Measurements from ENCODE around the gene KLF11.
"Not testable (repeated sequence)": the region's sequence is repeated elsewhere in the genome, so short reads cannot be mapped to it uniquely, and the experiment has no call there.

KLF11 gene

DNA sequence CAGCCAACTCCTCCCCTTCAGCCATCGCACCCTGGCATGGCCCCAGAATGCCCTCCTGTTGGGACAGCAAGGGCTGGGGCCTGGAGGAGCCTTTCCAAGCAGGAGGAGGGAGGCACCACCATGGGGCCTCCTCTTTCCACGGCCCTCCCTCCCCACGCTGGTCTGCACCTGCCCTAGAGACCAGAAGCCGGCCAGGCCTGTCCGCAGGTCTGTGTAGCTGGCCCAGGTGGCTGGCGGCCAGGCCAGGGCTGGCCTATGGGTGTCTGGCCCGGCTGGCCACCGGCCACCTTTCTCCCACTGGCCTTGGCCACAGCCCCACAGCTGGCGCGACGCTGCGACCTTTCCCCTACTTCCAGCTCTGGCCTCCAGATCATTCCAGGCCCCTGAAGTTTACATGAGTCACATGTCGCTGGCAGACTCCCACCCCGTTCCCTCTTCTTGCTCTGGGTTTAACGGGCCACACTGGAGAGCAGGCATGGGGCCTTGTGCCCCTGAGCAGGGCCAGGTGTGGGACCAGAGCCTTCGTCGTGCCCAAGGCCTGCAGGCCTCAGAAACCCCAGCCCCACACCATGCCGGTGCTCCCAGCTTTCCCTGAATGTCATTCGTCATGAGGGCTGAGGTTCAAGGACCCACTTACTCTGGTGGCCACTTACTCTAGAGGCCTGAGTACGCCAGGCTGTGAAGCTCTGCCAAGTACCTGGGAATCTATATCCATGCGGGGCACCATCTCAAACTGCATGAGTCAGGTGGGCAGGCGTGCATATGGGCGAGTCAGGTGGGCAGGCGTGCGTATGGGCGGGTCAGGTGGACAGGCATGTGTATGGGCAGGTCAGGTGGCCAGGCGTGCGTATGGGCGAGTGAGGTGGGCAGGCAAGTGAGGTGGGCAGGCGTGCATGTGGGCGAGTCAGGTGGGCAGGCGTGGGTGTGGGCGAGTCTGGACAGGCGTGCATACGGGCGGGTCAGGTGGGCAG lies 33.3 kb upstream of the KLF11 start:
- no peak for DNase-seq

GRCh38 chr2:10010861-10011605 lies 32.3 kb upstream of the KLF11 start:
- DNase-seq: not testable (repeated sequence)

DNA sequence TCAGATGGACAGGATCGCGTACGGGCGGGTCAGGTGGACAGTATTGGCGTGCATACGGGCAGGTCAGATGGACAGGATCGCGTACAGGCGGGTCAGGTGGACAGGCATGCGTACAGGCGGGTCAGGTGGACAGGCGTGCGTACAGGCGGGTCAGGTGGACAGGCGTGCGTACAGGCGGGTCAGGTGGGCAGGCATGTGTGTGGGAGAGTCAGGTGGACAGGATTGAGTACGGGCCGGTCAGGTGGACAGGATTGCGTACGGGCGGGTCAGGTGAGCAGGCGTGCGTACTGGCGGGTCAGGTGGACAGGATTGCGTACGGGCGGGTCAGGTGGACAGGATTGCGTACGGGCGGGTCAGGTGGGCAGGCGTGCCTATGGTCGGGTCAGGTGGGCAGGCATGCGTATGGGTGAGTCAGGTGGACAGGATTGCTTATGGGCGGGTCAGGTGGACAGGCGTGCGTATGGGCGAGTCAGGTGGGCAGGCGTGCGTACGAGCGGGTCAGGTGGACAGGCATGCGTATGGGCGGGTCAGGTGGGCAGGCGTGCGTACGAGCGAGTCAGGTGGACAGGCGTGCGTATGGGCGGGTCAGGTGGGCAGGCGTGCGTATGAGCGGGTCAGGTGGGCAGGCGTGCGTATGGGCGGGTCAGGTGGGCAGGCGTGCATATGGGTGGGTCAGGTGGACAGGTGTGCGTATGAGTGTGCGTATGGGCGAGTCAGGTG lies 31.6 kb upstream of the KLF11 start:
- DNase-seq: not testable (repeated sequence)

DNA sequence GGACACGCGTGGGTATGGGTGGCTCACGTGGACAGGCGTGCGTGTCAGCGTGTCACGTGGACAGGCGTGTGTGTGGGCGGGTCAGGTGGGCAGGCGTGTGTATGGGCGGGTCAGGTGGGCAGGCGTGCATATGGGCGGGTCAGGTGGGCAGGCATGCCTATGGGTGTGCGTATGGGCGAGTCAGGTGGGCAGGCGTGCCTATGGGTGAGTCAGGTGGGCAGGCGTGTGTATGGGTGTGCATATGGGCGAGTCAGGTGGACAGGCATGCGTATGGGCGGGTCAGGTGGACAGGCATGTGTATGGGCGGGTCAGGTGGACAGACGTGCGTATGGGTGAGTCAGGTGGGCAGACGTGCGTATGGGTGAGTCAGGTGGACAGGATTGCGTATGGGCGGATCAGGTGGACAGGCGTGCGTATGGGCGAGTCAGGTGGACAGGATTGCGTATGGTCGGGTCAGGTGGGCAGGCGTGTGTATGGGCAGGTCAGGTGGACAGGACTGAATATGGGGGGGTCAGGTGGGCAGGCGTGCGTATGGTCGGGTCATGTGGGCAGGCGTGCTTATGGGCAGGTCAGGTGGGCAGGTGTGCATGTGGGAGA lies 30.9 kb upstream of the KLF11 start:
- DNase-seq: not testable (repeated sequence)

GRCh38 chr2:10012963-10013461 lies 30.3 kb upstream of the KLF11 start:
- no peak for DNase-seq

DNA sequence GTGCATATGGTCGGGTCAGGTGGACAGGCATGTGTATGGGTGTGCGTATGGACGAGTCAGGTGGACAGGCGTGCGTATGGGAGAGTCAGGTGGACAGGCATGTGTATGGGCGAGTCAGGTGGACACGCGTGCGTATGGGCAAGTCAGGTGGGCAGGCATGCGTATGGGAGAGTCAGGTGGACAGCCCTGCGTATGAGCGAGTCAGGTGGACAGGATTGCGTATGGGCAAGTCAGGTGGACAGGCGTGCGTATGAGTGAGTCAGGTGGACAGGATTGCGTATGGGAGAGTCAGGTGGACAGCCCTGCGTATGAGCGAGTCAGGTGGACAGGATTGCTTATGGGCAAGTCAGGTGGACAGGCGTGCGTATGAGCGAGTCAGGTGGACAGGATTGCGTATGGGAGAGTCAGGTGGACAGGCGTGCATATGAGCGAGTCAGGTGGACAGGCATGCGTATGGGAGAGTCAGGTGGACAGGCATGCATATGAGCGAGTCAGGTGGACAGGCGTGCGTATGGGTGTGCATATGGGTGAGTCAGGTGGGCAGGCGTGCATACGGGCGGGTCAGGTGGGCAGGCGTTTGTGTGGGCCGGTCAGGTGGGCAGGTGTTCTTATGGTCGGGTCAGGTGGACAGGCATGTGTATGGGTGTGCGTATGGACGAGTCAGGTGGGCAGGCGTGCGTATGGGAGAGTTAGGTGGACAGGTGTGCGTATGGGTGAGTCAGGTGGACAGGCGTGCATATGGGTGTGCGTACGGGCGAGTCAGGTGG lies 29.5 kb upstream of the KLF11 start:
- DNase-seq: not testable (repeated sequence)

GRCh38 chr2:10014418-10015190 lies 28.7 kb upstream of the KLF11 start:
- DNase-seq: no peak

GRCh38 chr2:10015376-10015989 lies 27.9 kb upstream of the KLF11 start:
- not testable (repeated sequence) for DNase-seq

DNA sequence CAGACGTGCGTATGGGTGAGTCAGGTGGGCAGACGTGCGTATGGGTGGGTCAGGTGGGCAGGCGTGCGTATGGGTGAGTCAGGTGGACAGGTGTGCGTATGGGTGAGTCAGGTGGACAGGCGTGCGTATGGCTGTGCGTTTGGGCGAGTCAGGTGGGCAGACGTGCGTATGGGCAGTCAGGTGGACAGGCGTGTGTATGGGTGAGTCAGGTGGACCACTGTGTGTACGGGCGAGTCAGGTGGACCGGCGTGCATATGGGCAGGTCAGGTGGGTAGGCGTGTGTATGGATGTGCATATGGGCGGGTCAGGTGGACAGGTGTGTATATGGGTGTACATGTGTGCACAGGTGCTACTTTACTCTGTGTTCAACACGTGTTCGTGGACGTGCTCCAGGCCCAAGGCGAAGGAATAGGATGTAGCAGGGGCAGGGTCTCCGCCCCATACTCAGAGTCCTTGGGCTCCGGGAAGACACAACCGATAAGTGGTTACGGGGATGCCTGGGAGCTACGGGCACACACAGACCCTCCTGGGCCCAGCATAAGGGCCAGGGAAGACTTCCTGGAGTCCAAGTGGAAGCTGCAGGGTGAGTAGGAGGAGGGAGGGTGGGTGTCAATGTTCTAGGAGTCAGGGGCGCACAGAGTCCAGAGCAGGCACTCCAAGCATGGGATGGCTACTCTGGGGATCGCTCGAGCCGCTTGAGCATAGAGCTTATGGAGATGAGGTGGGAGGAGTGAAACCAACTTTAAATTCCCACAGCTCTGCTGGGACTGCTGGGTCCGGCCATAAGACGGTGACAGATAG lies 27.1 kb upstream of the KLF11 start:
- DNase-seq: no peak

DNA sequence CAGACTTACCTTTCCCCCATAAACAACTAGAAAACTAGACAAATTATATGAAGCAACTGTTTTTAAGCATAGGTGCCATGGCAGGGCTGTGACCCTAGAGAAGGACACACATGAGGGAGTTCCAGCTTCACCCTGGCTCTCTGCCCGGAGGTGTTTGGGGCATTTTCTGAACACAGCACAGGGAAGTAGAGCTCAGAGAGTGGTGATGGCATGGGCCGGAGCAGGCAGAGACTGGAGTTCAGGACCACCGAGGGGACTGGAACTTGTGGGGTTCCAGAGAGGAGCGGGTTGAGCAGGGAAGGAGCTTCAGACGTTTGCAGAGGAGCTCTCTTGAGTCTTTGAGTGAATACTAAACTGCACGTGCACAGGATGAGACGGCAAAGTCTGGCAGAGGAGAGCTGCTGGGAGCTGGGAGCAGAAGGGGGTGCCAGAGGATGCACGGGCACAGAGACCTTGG lies 26.5 kb upstream of the KLF11 start:
- DNase-seq: no peak

- DNase-seq: no peak
Observed at GRCh38 chr2:10017313-10017941, 25.9 kb upstream of the KLF11 start.

- no peak for DNase-seq
Observed at GRCh38 chr2:10019174-10019573, 24.2 kb upstream of the KLF11 start.

- DNase-seq: no peak
Observed at GRCh38 chr2:10019602-10020400, 23.5 kb upstream of the KLF11 start.

DNA sequence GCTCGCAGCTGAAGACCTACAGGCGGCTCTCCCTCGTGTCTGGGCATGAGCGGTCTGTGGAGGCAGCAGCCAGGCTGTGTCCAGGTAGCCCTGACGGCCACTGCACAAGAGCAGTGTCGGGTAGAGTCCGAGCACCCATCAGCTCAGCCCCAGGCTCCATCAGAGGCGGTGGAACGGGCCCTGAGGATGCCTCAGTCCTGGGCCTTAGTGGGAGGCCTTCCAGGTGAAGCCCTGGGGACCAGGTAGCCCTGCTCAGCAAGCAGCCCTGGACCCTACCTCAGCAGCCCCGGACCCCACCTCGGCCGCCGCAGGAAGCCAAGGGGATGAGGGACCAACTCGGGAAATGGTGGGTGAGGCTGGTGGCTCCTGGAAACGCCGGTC lies 21.3 kb upstream of the KLF11 start:
- DNase-seq: no peak

DNA sequence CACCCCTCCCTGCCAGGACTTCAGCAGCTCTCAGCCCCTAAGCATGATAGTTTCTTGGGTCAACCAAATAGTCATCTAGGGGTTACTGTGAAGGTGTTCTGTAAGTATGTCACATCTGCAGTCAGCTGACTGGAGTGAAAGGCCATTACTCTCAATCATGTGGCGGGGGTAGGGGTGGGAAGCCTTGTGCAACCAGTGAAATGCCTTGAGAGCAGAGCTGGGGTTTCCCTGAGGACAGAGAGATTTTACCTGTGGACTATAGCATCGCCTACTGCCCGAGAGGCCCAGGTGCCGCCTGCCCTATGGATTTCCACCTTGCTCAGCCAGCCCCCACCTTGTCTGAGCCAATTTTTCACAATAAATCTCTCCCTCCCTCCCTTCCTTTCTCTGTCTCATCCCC lies 20.9 kb upstream of the KLF11 start:
- DNase-seq: no peak

- DNase-seq: no peak
Observed at GRCh38 chr2:10022966-10023662, 20.2 kb upstream of the KLF11 start.

DNA sequence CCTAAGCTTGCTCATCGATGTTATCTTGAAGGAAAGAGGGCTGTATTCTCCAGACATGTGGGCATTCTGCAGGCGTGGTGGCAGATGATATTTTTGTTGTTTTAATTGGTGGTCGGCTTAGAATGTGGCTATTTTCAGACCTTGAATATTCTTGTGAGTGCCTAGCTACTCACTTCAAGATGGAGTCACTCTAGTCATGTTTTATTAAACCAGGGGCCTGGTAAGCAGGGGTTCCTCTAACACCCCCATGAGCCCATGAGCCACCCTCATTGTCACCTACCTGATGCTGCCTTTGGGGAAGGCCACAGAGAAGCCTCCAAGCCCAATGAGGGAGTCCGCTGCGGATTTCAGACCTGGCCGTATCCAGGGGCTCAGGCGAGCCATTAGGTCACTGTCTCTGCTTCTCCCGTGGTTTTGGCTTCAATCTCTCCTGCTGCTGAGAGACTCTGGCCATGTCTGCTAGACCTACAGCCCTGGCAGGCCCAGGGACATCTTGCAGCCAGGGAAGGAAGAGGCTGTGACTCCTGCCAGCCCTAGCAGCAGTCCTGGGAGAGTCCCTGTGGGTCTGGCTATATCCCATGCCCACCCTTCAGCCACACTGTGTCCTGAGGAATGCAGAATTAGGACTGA lies 16.3 kb upstream of the KLF11 start:
- no peak for DNase-seq
